NT2/D1 (cell line): Measurements from ENCODE around the gene PHLDB1.

ENCODE experiments used
- DNase-seq: peaks from one replicate; pipeline ENCODE4 v3.0.0-alpha.2; 2011; ENCODE audit warnings: low read depth, low spot score
- H3K27me3 ChIP-seq: 2 replicates; pipeline ENCODE4 v1.6.0; 2011; ENCODE audit warnings: mild to moderate bottlenecking; ENCODE audit not compliant: insufficient read length, insufficient read depth
- H3K36me3 ChIP-seq: 2 replicates; pipeline ENCODE4 v1.6.1; 2011; ENCODE audit warnings: mild to moderate bottlenecking, low read length, mixed read lengths; ENCODE audit not compliant: insufficient read depth, insufficient read length
- H3K4me1 ChIP-seq: 2 replicates; pipeline ENCODE4 v1.5.1; 2011; ENCODE audit not compliant: insufficient read depth, insufficient read length
- H3K4me3 ChIP-seq: 2 replicates; pipeline ENCODE4 v1.5.1; 2011; ENCODE audit warnings: low read depth; ENCODE audit not compliant: insufficient read length
- H3K9ac ChIP-seq: 2 replicates; pipeline ENCODE4 v1.6.0; 2011; ENCODE audit warnings: low read depth; ENCODE audit not compliant: insufficient read length
- H3K9me3 ChIP-seq: 2 replicates; pipeline ENCODE4 v1.5.1; 2011; ENCODE audit warnings: mild to moderate bottlenecking, low read length; ENCODE audit not compliant: insufficient read depth
- SUZ12 ChIP-seq: IDR thresholded peaks from 2 replicates; pipeline ENCODE4 v1.6.1; 2011; ENCODE audit not compliant: insufficient read length, insufficient read depth; ENCODE audit errors: extremely low read depth
- YY1 ChIP-seq: IDR thresholded peaks from 2 replicates; pipeline ENCODE4 v1.6.1; 2011; ENCODE audit not compliant: insufficient read length, insufficient read depth
- ZNF274 ChIP-seq: IDR thresholded peaks from 2 replicates; pipeline ENCODE4 v1.6.1; 2011; ENCODE audit warnings: mild to moderate bottlenecking, low read depth, low read length

Gene PHLDB1

GRCh38 chr11:118659953-118660680, 52.7 kb downstream of the PHLDB1 start:
- H3K4me1 ChIP-seq = peaks cover 37% of the 10 kb centered on the region
- no peaks in the 10 kb centered on the region for H3K27me3 ChIP-seq
- no peak for DNase-seq
- H3K36me3 ChIP-seq = peaks cover 31% of the 10 kb centered on the region
- H3K9me3 ChIP-seq = no peaks in the 10 kb centered on the region
- TF ChIP-seq ZNF274 = no peak
- no peak for TF ChIP-seq YY1
- TF ChIP-seq SUZ12 = no peak
- H3K9ac ChIP-seq = peak overlapping the region; percentile 32
- H3K4me3 ChIP-seq = no peak overlapping the region

GRCh38 chr11:118660681-118661424, 53.4 kb downstream of the PHLDB1 start:
- H3K27me3 ChIP-seq = no peaks in the 10 kb centered on the region
- H3K36me3 ChIP-seq = peaks cover 26% of the 10 kb centered on the region
- H3K4me3 ChIP-seq = no peak overlapping the region
- DNase-seq = no peak
- H3K9ac ChIP-seq = no peak overlapping the region
- no peak for TF ChIP-seq YY1
- TF ChIP-seq SUZ12 = no peak
- TF ChIP-seq ZNF274 = no peak
- H3K9me3 ChIP-seq = no peaks in the 10 kb centered on the region
- peaks cover 37% of the 10 kb centered on the region for H3K4me1 ChIP-seq

- Histone ChIP-seq H3K27me3 (no peaks in the 10 kb centered on the region), H3K4me1 (peaks cover 37% of the 10 kb centered on the region), H3K4me3 (no peak overlapping the region), H3K9me3 (no peaks in the 10 kb centered on the region), H3K9ac (no peak overlapping the region), H3K36me3 (peaks cover 19% of the 10 kb centered on the region)
- no peak for TF ChIP-seq SUZ12
- no peak for TF ChIP-seq YY1
- no peak for TF ChIP-seq ZNF274
- no peak for DNase-seq
These were observed 54.2 kb downstream of the PHLDB1 start for GRCh38 chr11:118661425-118662301.

GRCh38 chr11:118662401-118663271, 55.2 kb downstream of the PHLDB1 start:
- Histone ChIP-seq H3K9me3 (no peaks in the 10 kb centered on the region), H3K36me3 (peaks cover 11% of the 10 kb centered on the region), H3K4me3 (no peak overlapping the region), H3K9ac (no peak overlapping the region), H3K4me1 (peaks cover 37% of the 10 kb centered on the region), H3K27me3 (no peaks in the 10 kb centered on the region)
- TF ChIP-seq SUZ12 (no peak), YY1 (no peak), ZNF274 (no peak)
- no peak for DNase-seq

- TF ChIP-seq YY1 (no peak), ZNF274 (no peak), SUZ12 (no peak)
- DNase-seq = no peak
These were observed 56.0 kb downstream of the PHLDB1 start for GRCh38 chr11:118663381-118663780.

GRCh38 chr11:118663902-118664301, 56.5 kb downstream of the PHLDB1 start:
- Histone ChIP-seq H3K36me3 (peaks cover 3% of the 10 kb centered on the region), H3K4me3 (no peak overlapping the region), H3K27me3 (no peaks in the 10 kb centered on the region), H3K9ac (no peak overlapping the region), H3K9me3 (no peaks in the 10 kb centered on the region), H3K4me1 (peaks cover 29% of the 10 kb centered on the region)
- no peak for DNase-seq
- TF ChIP-seq ZNF274 (no peak), YY1 (no peak), SUZ12 (no peak)

More at GRCh38 chr11:118663381-118663780, 56.0 kb downstream of the PHLDB1 start:
- Histone ChIP-seq H3K36me3 (peaks cover 6% of the 10 kb centered on the region), H3K9me3 (no peaks in the 10 kb centered on the region), H3K27me3 (no peaks in the 10 kb centered on the region), H3K4me1 (peaks cover 34% of the 10 kb centered on the region), H3K4me3 (no peak overlapping the region), H3K9ac (no peak overlapping the region)
